Measurements from ENCODE around the gene KCNE4.
"Not testable (repeated sequence)": the region's sequence is repeated elsewhere in the genome, so short reads cannot be mapped to it uniquely, and the experiment has no call there.

The KCNE4 gene

GRCh38 chr2:223079925-223080324 lies 27.9 kb downstream of the KCNE4 start:
- Histone ChIP-seq H3K9ac (ENCODE audit: low read length) (no peak overlapping the region), H3K27ac (ENCODE audit: low read length) (no peak overlapping the region), H2AFZ (ENCODE audit: low read length) (no peak overlapping the region), H3K4me2 (ENCODE audit: low read depth, low read length) (no peak overlapping the region), H3K79me2 (ENCODE audit: low read length) (no peaks in the 10 kb centered on the region), H3K4me3 (ENCODE audit: low read length) (no peak overlapping the region), H3F3A (ENCODE audit: insufficient read depth, low read length) (no peaks in the 10 kb centered on the region), H3K9me3 (replicated peaks; ENCODE audit: insufficient read depth, low read length) (no peaks in the 10 kb centered on the region), H3K27me3 (replicated peaks; ENCODE audit: insufficient read depth, low read length) (no peaks in the 10 kb centered on the region), H3K9me2 (replicated peaks; ENCODE audit: insufficient read depth, low read length) (no peaks in the 10 kb centered on the region), H3K36me3 (replicated peaks; ENCODE audit: insufficient read depth, low read length) (no peaks in the 10 kb centered on the region), H4K20me1 (ENCODE audit: insufficient read depth, low read length) (no peaks in the 10 kb centered on the region), H3K4me1 (ENCODE audit: low read length) (peaks cover 7% of the 10 kb centered on the region; the same call in 1 of the 2 replicates)
- DNase-seq: no peak
- TF ChIP-seq, protein P1, sequence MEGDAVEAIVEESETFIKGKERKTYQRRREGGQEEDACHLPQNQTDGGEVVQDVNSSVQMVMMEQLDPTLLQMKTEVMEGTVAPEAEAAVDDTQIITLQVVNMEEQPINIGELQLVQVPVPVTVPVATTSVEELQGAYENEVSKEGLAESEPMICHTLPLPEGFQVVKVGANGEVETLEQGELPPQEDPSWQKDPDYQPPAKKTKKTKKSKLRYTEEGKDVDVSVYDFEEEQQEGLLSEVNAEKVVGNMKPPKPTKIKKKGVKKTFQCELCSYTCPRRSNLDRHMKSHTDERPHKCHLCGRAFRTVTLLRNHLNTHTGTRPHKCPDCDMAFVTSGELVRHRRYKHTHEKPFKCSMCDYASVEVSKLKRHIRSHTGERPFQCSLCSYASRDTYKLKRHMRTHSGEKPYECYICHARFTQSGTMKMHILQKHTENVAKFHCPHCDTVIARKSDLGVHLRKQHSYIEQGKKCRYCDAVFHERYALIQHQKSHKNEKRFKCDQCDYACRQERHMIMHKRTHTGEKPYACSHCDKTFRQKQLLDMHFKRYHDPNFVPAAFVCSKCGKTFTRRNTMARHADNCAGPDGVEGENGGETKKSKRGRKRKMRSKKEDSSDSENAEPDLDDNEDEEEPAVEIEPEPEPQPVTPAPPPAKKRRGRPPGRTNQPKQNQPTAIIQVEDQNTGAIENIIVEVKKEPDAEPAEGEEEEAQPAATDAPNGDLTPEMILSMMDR (IDR thresholded peaks at IDR 0.05; ENCODE audit: low read length): no peak
- TF ChIP-seq EZH2 (optimal IDR thresholded peaks at IDR 0.05; ENCODE audit: low read depth, low read length): no peak
- no peak for TF ChIP-seq EZH2phosphoT487 (IDR thresholded peaks at IDR 0.05; ENCODE audit: low read length)

- not testable (repeated sequence) for H3K4me3 ChIP-seq (ENCODE audit: low read length); H3K27me3 ChIP-seq (replicated peaks; ENCODE audit: insufficient read depth, low read length); H3K9me2 ChIP-seq (replicated peaks; ENCODE audit: insufficient read depth, low read length)
These were observed 28.9 kb downstream of the KCNE4 start for GRCh38 chr2:223080790-223081360.

GRCh38 chr2:223081789-223082188 lies 29.8 kb downstream of the KCNE4 start:
- H3K4me2 ChIP-seq (ENCODE audit: low read depth, low read length): no peak overlapping the region
- H2AFZ ChIP-seq (ENCODE audit: low read length): no peak overlapping the region
- H3K27me3 ChIP-seq (replicated peaks; ENCODE audit: insufficient read depth, low read length): no peaks in the 10 kb centered on the region
- H3K4me3 ChIP-seq (ENCODE audit: low read length): no peak overlapping the region
- H3K9ac ChIP-seq (ENCODE audit: low read length): no peak overlapping the region
- no peaks in the 10 kb centered on the region for H3K36me3 ChIP-seq (replicated peaks; ENCODE audit: insufficient read depth, low read length)
- H3K9me3 ChIP-seq (replicated peaks; ENCODE audit: insufficient read depth, low read length): no peaks in the 10 kb centered on the region
- no peak for TF ChIP-seq EZH2phosphoT487 (IDR thresholded peaks at IDR 0.05; ENCODE audit: low read length)
- no peak for TF ChIP-seq EZH2 (optimal IDR thresholded peaks at IDR 0.05; ENCODE audit: low read depth, low read length)
- TF ChIP-seq, protein P1 (IDR thresholded peaks at IDR 0.05; ENCODE audit: low read length): no peak
- no peaks in the 10 kb centered on the region for H3K4me1 ChIP-seq (ENCODE audit: low read length)
- H3K79me2 ChIP-seq (ENCODE audit: low read length): no peaks in the 10 kb centered on the region
- no peaks in the 10 kb centered on the region for H3F3A ChIP-seq (ENCODE audit: insufficient read depth, low read length)
- no peak for DNase-seq
- H3K9me2 ChIP-seq (replicated peaks; ENCODE audit: insufficient read depth, low read length): no peaks in the 10 kb centered on the region
- H3K27ac ChIP-seq (ENCODE audit: low read length): no peak overlapping the region
- H4K20me1 ChIP-seq (ENCODE audit: insufficient read depth, low read length): no peaks in the 10 kb centered on the region

More at GRCh38 chr2:223080790-223081360, 28.9 kb downstream of the KCNE4 start:
- H3K9ac ChIP-seq (ENCODE audit: low read length); H3K79me2 ChIP-seq (ENCODE audit: low read length); H3K4me1 ChIP-seq (ENCODE audit: low read length); H3K27ac ChIP-seq (ENCODE audit: low read length); H4K20me1 ChIP-seq (ENCODE audit: insufficient read depth, low read length); H2AFZ ChIP-seq (ENCODE audit: low read length); H3K9me3 ChIP-seq (replicated peaks; ENCODE audit: insufficient read depth, low read length); DNase-seq; H3K4me2 ChIP-seq (ENCODE audit: low read depth, low read length); H3K36me3 ChIP-seq (replicated peaks; ENCODE audit: insufficient read depth, low read length); H3F3A ChIP-seq (ENCODE audit: insufficient read depth, low read length): not testable (repeated sequence)

- Histone ChIP-seq H3K9me2 (replicated peaks; ENCODE audit: insufficient read depth, low read length) (no peaks in the 10 kb centered on the region), H3K4me1 (ENCODE audit: low read length) (no peaks in the 10 kb centered on the region), H3K79me2 (ENCODE audit: low read length) (no peaks in the 10 kb centered on the region), H2AFZ (ENCODE audit: low read length) (no peak overlapping the region), H3K4me3 (ENCODE audit: low read length) (no peak overlapping the region), H3K27me3 (replicated peaks; ENCODE audit: insufficient read depth, low read length) (no peaks in the 10 kb centered on the region), H3F3A (ENCODE audit: insufficient read depth, low read length) (no peaks in the 10 kb centered on the region), H3K4me2 (ENCODE audit: low read depth, low read length) (no peak overlapping the region), H4K20me1 (ENCODE audit: insufficient read depth, low read length) (no peaks in the 10 kb centered on the region), H3K36me3 (replicated peaks; ENCODE audit: insufficient read depth, low read length) (no peaks in the 10 kb centered on the region), H3K9me3 (replicated peaks; ENCODE audit: insufficient read depth, low read length) (no peaks in the 10 kb centered on the region), H3K27ac (ENCODE audit: low read length) (no peak overlapping the region), H3K9ac (ENCODE audit: low read length) (no peak overlapping the region)
- no peak for DNase-seq
- TF ChIP-seq, protein P1 (IDR thresholded peaks at IDR 0.05; ENCODE audit: low read length): no peak
- TF ChIP-seq EZH2phosphoT487 (IDR thresholded peaks at IDR 0.05; ENCODE audit: low read length) (no peak), EZH2 (optimal IDR thresholded peaks at IDR 0.05; ENCODE audit: low read depth, low read length) (no peak)
These were observed 30.7 kb downstream of the KCNE4 start for GRCh38 chr2:223082706-223083105.
